SK-N-MC (cell line): ENCODE data around the gene RNF123.

Experiments used
- EZH2 ChIP-seq: fragments of 200-600 bp; sonication (generic); IDR thresholded peaks from one replicate; pipeline ENCODE4 v1.6.1; 2017; ENCODE audit warnings: antibody characterized with exemption
- FOXP2 ChIP-seq: optimal IDR thresholded peaks from 2 replicates; pipeline ENCODE3; 2011; ENCODE audit warnings: mild to moderate bottlenecking, moderate library complexity; ENCODE audit not compliant: insufficient read depth; ENCODE audit errors: extremely low read length, control extremely low read depth
- POLR2AphosphoS5 ChIP-seq: IDR thresholded peaks from 2 replicates; pipeline ENCODE4 v1.6.1; 2012; ENCODE audit warnings: mild to moderate bottlenecking, low read depth, low read length, borderline replicate concordance

GRCh38 chr3:49673715-49674496 lies 15.5 kb upstream of the RNF123 start, which contains the start of gene APEH:
- TF ChIP-seq POLR2AphosphoS5 (peak; percentile 77), EZH2 (no peak), FOXP2 (no peak)
